Karpas-422 (cell line): ENCODE results near the gene CKAP5. TPM values are rescaled to one million over a fixed set of nuclear protein-coding genes. Genes with fewer than 3 reads are reported as not detected.

Source experiments
- DNase-seq: peaks from one replicate; pipeline ENCODE4 v3.0.0-alpha.2; 2015
- H2AFZ ChIP-seq: fragments of 200-600 bp; sonication (generic); 2 replicates; pipeline ENCODE4 v1.6.1; 2014; ENCODE audit warnings: antibody characterized with exemption, low read length, mixed read lengths
- H3K27ac ChIP-seq: fragments of 200-600 bp; sonication (generic); 2 replicates; pipeline ENCODE4 v1.5.1; 2014; ENCODE audit warnings: mild to moderate bottlenecking, low read length, moderate library complexity
- H3K27me3 ChIP-seq: fragments of 200-600 bp; sonication (generic); 2 replicates; pipeline ENCODE4 v1.6.1; 2014; ENCODE audit warnings: low read length, mixed read lengths
- H3K36me3 ChIP-seq: fragments of 200-600 bp; sonication (generic); 2 replicates; pipeline ENCODE4 v1.6.1; 2014; ENCODE audit warnings: low read length, mixed read lengths; ENCODE audit not compliant: insufficient read depth
- H3K4me1 ChIP-seq: fragments of 200-600 bp; sonication (generic); 2 replicates; pipeline ENCODE4 v1.6.1; 2014; ENCODE audit warnings: mild to moderate bottlenecking, low read length, mixed read lengths
- H3K4me2 ChIP-seq: fragments of 200-600 bp; sonication (generic); 2 replicates; pipeline ENCODE4 v1.6.1; 2014; ENCODE audit warnings: low read length, low read depth, mild to moderate bottlenecking; ENCODE audit not compliant: poor library complexity, severe bottlenecking
- H3K4me3 ChIP-seq: fragments of 200-600 bp; sonication (generic); 2 replicates; pipeline ENCODE4 v1.5.1; 2014; ENCODE audit warnings: mild to moderate bottlenecking, antibody characterized with exemption, low read length, mixed read lengths
- H3K79me2 ChIP-seq: fragments of 200-600 bp; sonication (generic); 2 replicates; pipeline ENCODE4 v1.6.1; 2014; ENCODE audit warnings: mild to moderate bottlenecking, low read length, mixed read lengths
- H3K9ac ChIP-seq: fragments of 200-600 bp; sonication (generic); 2 replicates; pipeline ENCODE4 v1.6.0; 2014; ENCODE audit warnings: low read length
- H3K9me2 ChIP-seq: fragments of 200-600 bp; sonication (generic), shearing (Covaris generic); replicated peaks from 2 replicates; pipeline ENCODE4 v1.6.0; 2014; ENCODE audit warnings: mild to moderate bottlenecking, low read length, moderate library complexity; ENCODE audit not compliant: insufficient read depth
- H3K9me3 ChIP-seq: fragments of 300-700, 200-600 bp; sonication (generic); 2 replicates; pipeline ENCODE4 v1.6.1; 2014; ENCODE audit warnings: low read length, mixed read lengths
- H4K20me1 ChIP-seq: fragments of 200-600 bp; sonication (generic); 2 replicates; pipeline ENCODE4 v1.6.1; 2014; ENCODE audit warnings: mild to moderate bottlenecking, antibody characterized with exemption, low read length, low read depth; ENCODE audit not compliant: insufficient read depth
- total RNA-seq: library from RNA; depleted of rRNA; stranded (reverse); fragments of >200 nt; shearing (Covaris generic); gene quantifications from 2 replicates; pipeline ENCODE4 v1.2.3, GENCODE V29; 2014; ENCODE audit warnings: low replicate concordance

The CKAP5 gene
- total RNA-seq, 1 experiment from 2014 or later = 82.2 TPM

DNA sequence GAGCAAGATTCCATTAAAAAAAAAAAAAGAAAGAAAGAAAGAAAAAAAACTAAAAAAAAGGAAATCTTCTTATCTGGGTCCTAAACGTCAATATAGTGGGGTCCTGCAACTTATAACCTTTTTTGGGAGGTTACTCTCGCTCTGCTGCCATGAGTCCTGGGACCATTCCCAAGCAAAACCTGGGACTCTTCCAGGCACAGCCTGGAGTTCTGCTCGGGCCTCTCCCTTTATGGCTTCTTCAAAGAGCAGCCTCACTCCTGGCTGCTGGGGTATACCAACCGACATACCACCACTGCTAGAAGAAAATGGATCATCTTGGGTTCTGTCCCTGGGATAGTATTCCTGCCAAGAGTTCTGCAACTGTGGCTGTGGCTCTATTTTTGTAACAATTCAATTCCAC is 14.1 kb upstream of the CKAP5 start:
- Histone ChIP-seq H4K20me1 (no peaks in the 10 kb centered on the region), H3K36me3 (peaks cover 7% of the 10 kb centered on the region; the same call in 1 of the 2 replicates), H3K9me2 (no peaks in the 10 kb centered on the region), H3K4me1 (peaks cover 10% of the 10 kb centered on the region), H3K4me3 (no peak overlapping the region), H3K9me3 (no peaks in the 10 kb centered on the region), H3K4me2 (no peak overlapping the region), H3K79me2 (no peaks in the 10 kb centered on the region), H2AFZ (no peak overlapping the region), H3K9ac (no peak overlapping the region), H3K27me3 (no peaks in the 10 kb centered on the region), H3K27ac (no peak overlapping the region)
- DNase-seq = no peak

DNA sequence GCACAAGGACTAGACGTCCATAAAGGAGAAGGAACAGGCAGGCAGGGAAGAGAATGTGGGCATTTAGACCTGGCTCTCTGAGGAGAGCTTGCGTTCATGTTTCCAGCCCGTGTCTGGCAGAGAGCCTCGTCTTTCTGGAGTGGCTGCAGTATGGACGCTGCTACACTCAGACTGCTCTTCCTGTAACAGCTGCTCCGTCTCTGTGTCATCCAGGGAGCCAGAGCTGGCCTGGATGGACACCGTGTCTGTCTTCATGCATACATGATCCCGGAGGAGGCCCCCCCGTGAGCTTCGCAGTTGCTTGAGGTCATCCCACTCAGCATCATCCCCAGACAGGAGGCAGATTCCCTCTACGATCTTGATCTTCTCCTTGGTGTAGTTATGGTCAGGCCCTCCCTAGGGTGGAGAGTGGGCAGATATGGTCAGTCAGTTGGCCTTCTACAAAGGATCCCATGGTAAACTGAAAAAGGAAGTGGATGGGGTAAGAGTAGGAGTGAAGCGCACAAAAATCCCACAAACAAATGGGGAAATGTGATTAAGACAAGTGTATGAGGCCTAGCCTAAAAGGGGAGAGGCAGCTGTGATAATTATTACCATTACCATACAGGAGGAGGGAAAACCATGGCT is 13.0 kb upstream of the CKAP5 start:
- Histone ChIP-seq H2AFZ (no peak overlapping the region), H3K4me1 (peaks cover 10% of the 10 kb centered on the region), H3K79me2 (no peaks in the 10 kb centered on the region), H3K9me3 (no peaks in the 10 kb centered on the region), H3K9ac (no peak overlapping the region), H3K27me3 (no peaks in the 10 kb centered on the region), H3K4me2 (no peak overlapping the region), H4K20me1 (no peaks in the 10 kb centered on the region), H3K27ac (no peak overlapping the region), H3K9me2 (no peaks in the 10 kb centered on the region), H3K36me3 (peaks cover 7% of the 10 kb centered on the region; the same call in 1 of the 2 replicates), H3K4me3 (no peak overlapping the region)
- no peak for DNase-seq

DNA sequence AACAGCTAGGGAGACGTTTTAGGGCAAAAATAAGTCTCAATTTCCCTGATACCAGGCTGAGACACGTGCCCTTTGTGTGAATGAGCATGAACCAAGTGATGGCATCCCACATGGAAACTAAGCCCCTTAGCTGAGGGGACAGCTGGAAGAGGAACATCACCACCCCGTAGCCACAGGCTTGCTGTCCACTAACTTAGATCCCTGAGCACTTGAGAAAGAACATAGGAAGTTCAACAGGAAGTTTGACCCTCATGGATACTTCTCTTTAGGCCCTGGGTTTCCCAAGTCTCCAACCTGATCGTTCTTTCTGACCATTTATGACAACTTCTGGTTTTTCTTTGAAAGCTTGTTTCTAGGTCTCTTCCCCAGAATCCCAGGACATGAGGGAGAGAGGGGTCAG is 11.6 kb upstream of the CKAP5 start:
- no peak for DNase-seq
- no peaks in the 10 kb centered on the region for H3K9me3 ChIP-seq
- H3K4me3 ChIP-seq = no peak overlapping the region
- H3K27me3 ChIP-seq = no peaks in the 10 kb centered on the region
- no peak overlapping the region for H3K9ac ChIP-seq
- H2AFZ ChIP-seq = no peak overlapping the region
- peaks cover 1% of the 10 kb centered on the region; the same call in 1 of the 2 replicates for H3K36me3 ChIP-seq
- no peaks in the 10 kb centered on the region for H4K20me1 ChIP-seq
- H3K4me2 ChIP-seq = no peak overlapping the region
- no peaks in the 10 kb centered on the region for H3K79me2 ChIP-seq
- no peaks in the 10 kb centered on the region for H3K9me2 ChIP-seq
- H3K4me1 ChIP-seq = peaks cover 10% of the 10 kb centered on the region
- no peak overlapping the region for H3K27ac ChIP-seq

DNA sequence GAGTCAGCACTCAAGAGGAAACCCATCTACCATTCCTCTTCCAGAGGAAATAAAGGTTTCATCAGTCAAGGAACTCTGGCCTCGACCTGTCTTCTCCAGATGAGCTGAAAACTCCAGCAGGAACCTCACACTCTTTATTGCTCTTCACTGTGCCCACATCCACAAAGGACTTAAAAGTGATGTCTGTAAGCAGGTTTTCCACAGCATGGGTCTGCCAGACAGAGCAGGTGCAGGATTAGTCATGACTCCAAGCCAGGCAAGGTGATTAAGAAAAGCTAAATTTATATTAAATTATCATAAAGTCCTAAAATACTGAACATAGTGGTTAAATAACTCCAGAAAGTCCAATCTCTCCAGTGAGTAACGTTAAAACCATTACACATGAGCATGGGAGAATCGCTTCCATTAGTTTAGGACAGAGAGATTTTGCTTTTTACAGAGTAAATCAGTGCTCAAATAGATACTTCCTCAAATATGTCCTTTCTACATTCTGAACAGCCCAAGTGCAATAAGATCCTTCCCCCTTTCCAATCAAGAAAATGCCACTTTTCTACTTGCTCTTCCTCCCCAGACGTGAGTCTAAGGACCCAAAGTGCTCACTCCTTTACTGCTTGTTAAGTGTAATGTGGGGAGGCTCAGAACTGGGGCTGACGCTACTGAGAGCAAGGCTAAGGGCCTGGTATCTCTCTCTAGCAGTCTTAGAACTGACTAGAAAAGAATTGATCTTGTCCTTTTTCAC is 10.7 kb upstream of the CKAP5 start:
- DNase-seq = no peak
- Histone ChIP-seq H3K36me3 (no peaks in the 10 kb centered on the region), H3K9me3 (no peaks in the 10 kb centered on the region), H3K79me2 (no peaks in the 10 kb centered on the region), H3K4me2 (no peak overlapping the region), H3K27ac (no peak overlapping the region), H3K27me3 (no peaks in the 10 kb centered on the region), H3K4me1 (peaks cover 6% of the 10 kb centered on the region), H3K9me2 (no peaks in the 10 kb centered on the region), H4K20me1 (no peaks in the 10 kb centered on the region), H3K9ac (no peak overlapping the region), H3K4me3 (no peak overlapping the region), H2AFZ (no peak overlapping the region)

DNA sequence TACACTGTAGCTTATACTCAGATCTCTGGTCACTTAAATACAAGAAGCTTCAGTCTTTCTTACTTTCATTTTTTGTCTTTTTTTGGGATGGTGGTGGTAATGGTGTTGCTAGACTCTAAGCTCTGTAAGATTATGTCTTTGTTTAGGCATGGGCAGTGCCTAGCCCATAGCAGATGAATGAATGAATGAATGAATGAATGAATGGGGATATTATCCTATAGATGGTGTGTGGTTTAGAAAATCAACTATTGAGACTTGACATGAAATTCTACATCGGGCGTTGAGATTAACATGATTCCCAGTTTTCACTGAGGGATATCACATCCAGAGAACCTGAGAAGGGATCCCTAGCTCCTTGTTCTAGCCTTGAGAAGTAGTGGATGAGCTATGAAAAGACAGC is 9.8 kb upstream of the CKAP5 start:
- H3K9me3 ChIP-seq = no peaks in the 10 kb centered on the region
- H3K27me3 ChIP-seq = no peaks in the 10 kb centered on the region
- H3K4me2 ChIP-seq = no peak overlapping the region
- no peaks in the 10 kb centered on the region for H3K79me2 ChIP-seq
- peaks cover 6% of the 10 kb centered on the region for H3K4me1 ChIP-seq
- no peak overlapping the region for H2AFZ ChIP-seq
- no peak for DNase-seq
- H3K9me2 ChIP-seq = no peaks in the 10 kb centered on the region
- H3K4me3 ChIP-seq = no peak overlapping the region
- H3K9ac ChIP-seq = no peak overlapping the region
- no peaks in the 10 kb centered on the region for H4K20me1 ChIP-seq
- H3K27ac ChIP-seq = no peak overlapping the region
- no peaks in the 10 kb centered on the region for H3K36me3 ChIP-seq

DNA sequence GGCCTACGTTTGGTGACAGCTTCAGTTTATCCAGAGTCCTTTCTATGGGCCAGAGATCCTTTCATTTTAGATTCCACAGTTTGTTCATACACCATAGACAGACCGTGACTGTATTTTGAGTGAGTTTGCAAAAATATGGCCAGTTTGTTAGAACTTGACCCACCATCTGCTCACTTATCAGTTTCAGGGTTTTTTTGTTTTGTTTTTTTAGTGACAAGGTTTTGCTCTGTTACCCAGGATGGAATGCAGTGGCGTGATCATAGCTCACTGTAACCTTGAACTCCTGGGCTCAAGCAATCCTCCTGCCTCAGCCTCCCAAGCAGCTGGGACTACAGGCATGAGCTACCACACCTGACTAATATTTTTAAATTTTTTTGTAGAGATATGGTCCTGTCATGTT is 9.1 kb upstream of the CKAP5 start:
- Histone ChIP-seq H3K9ac (no peak overlapping the region), H4K20me1 (no peaks in the 10 kb centered on the region), H3K4me2 (no peak overlapping the region), H3K9me3 (no peaks in the 10 kb centered on the region), H3K9me2 (no peaks in the 10 kb centered on the region), H2AFZ (no peak overlapping the region), H3K79me2 (no peaks in the 10 kb centered on the region), H3K36me3 (no peaks in the 10 kb centered on the region), H3K27ac (no peak overlapping the region), H3K4me1 (peaks cover 6% of the 10 kb centered on the region), H3K4me3 (no peak overlapping the region), H3K27me3 (no peaks in the 10 kb centered on the region)
- DNase-seq = no peak

DNA sequence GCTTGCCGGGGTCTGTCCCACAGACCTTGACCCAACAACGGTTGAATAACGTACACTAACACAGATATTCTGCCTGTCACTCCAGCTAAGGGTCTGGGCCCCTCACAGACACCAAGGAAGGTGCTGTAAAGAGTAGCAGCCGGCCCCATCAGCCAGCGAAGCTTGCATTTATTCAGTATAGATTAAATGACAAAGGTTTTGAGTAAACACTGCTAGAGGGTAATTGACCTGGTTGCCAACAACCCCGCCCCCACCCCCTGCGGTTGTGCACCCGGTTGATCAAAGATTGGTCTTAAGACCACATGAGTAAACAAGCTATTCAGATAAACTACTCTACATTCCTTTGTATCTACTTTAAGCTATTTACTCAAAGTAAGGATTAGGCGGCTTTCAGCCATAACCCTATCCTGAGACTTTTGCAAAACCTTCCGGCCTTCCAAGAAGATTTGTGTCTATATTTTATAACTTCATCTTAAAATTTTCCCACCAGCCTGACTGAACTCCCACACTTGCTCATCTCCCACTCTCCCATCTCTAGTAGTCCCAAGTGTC is 4.8 kb upstream of the CKAP5 start:
- no peak overlapping the region for H3K27ac ChIP-seq
- H3K4me2 ChIP-seq = no peak overlapping the region
- H3K9me3 ChIP-seq = no peaks in the 10 kb centered on the region
- no peak overlapping the region for H3K9ac ChIP-seq
- no peaks in the 10 kb centered on the region for H3K36me3 ChIP-seq
- no peaks in the 10 kb centered on the region for H3K27me3 ChIP-seq
- DNase-seq = no peak
- peaks cover 7% of the 10 kb centered on the region for H3K4me1 ChIP-seq
- no peaks in the 10 kb centered on the region for H3K9me2 ChIP-seq
- H4K20me1 ChIP-seq = no peaks in the 10 kb centered on the region
- H3K4me3 ChIP-seq = no peak overlapping the region
- H3K79me2 ChIP-seq = peaks cover 2% of the 10 kb centered on the region; the same call in 1 of the 2 replicates
- no peak overlapping the region for H2AFZ ChIP-seq

DNA sequence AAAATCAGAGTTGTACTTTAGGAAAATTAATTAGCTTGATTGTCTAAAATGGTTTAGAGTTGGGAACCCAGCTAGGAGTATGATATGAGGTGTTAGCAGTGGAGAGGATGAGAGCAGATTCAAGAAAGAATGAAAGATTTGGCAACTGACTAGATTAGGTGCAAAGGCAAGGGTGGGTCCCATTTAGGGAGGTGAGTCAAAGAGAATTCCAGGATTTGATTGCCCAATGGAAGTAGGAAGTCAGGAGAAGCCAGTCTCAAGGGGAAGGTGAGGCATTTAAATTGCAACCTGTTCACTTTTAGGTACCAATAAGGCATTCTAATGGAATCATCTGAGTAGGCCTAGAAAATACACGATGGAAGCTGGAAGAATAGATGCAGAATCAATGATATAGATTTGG is 3.6 kb upstream of the CKAP5 start:
- Histone ChIP-seq H4K20me1 (peaks cover 8% of the 10 kb centered on the region), H2AFZ (no peak overlapping the region), H3K27ac (no peak overlapping the region), H3K4me2 (no peak overlapping the region), H3K9me2 (no peaks in the 10 kb centered on the region), H3K36me3 (no peaks in the 10 kb centered on the region), H3K9me3 (no peaks in the 10 kb centered on the region), H3K79me2 (peaks cover 14% of the 10 kb centered on the region), H3K9ac (no peak overlapping the region), H3K27me3 (no peaks in the 10 kb centered on the region), H3K4me1 (peaks cover 12% of the 10 kb centered on the region), H3K4me3 (no peak overlapping the region)
- no peak for DNase-seq
